ENCODE measurements around the gene PXDC1. TPM values are rescaled to one million over a fixed set of nuclear protein-coding genes. Genes with fewer than 3 reads are reported as not detected.
"Not testable (repeated sequence)": the region's sequence is repeated elsewhere in the genome, so short reads cannot be mapped to it uniquely, and the experiment has no call there.

The PXDC1 gene
- total RNA-seq, 1 experiment from 2014 or later: 1.4 TPM

- no peak overlapping the region for H3K4me3 ChIP-seq (ENCODE audit: insufficient read depth, low read depth, low read length)
- no peaks in the 10 kb centered on the region for H3K36me3 ChIP-seq (replicated peaks; ENCODE audit: control insufficient read depth, insufficient read depth, low read length)
- peaks cover 3% of the 10 kb centered on the region for H3K27me3 ChIP-seq (ENCODE audit: control insufficient read depth, insufficient read depth, low read length)
- no peak for DNase-seq
Observed at GRCh38 chr6:3759646-3760232, 8.2 kb upstream of the PXDC1 start.

- Histone ChIP-seq H3K4me3 (ENCODE audit: insufficient read depth, low read depth, low read length) (no peak overlapping the region), H3K27me3 (ENCODE audit: control insufficient read depth, insufficient read depth, low read length) (peaks cover 3% of the 10 kb centered on the region; the same call in 1 of the 2 replicates), H3K36me3 (replicated peaks; ENCODE audit: control insufficient read depth, insufficient read depth, low read length) (no peaks in the 10 kb centered on the region)
- DNase-seq: no peak
Observed at GRCh38 chr6:3758842-3759144, 7.3 kb upstream of the PXDC1 start.

GRCh38 chr6:3757998-3758841 is 6.7 kb upstream of the PXDC1 start:
- H3K4me3 ChIP-seq (ENCODE audit: insufficient read depth, low read depth, low read length); H3K36me3 ChIP-seq (replicated peaks; ENCODE audit: control insufficient read depth, insufficient read depth, low read length); H3K27me3 ChIP-seq (ENCODE audit: control insufficient read depth, insufficient read depth, low read length); DNase-seq: not testable (repeated sequence)

- H3K27me3 ChIP-seq (ENCODE audit: control insufficient read depth, insufficient read depth, low read length): peaks cover 15% of the 10 kb centered on the region
- no peak overlapping the region for H3K4me3 ChIP-seq (ENCODE audit: insufficient read depth, low read depth, low read length)
- no peak for DNase-seq
- H3K36me3 ChIP-seq (replicated peaks; ENCODE audit: control insufficient read depth, insufficient read depth, low read length): no peaks in the 10 kb centered on the region
Observed at GRCh38 chr6:3757241-3757641, 5.7 kb upstream of the PXDC1 start.

GRCh38 chr6:3756546-3756945 is 5.0 kb upstream of the PXDC1 start:
- Histone ChIP-seq H3K27me3 (ENCODE audit: control insufficient read depth, insufficient read depth, low read length) (peaks cover 22% of the 10 kb centered on the region), H3K4me3 (ENCODE audit: insufficient read depth, low read depth, low read length) (no peak overlapping the region), H3K36me3 (replicated peaks; ENCODE audit: control insufficient read depth, insufficient read depth, low read length) (no peaks in the 10 kb centered on the region)
- no peak for DNase-seq

GRCh38 chr6:3755637-3756545 is 4.4 kb upstream of the PXDC1 start:
- H3K36me3 ChIP-seq (replicated peaks; ENCODE audit: control insufficient read depth, insufficient read depth, low read length): no peaks in the 10 kb centered on the region
- peaks cover 28% of the 10 kb centered on the region for H3K27me3 ChIP-seq (ENCODE audit: control insufficient read depth, insufficient read depth, low read length)
- peak; percentile 82 for DNase-seq
- H3K4me3 ChIP-seq (ENCODE audit: insufficient read depth, low read depth, low read length): no peak overlapping the region

GRCh38 chr6:3754776-3755175 is 3.3 kb upstream of the PXDC1 start:
- peaks cover 39% of the 10 kb centered on the region for H3K27me3 ChIP-seq (ENCODE audit: control insufficient read depth, insufficient read depth, low read length)
- H3K4me3 ChIP-seq (ENCODE audit: insufficient read depth, low read depth, low read length): no peak overlapping the region

GRCh38 chr6:3754032-3754725 is 2.7 kb upstream of the PXDC1 start:
- not testable (repeated sequence) for DNase-seq; H3K4me3 ChIP-seq (ENCODE audit: insufficient read depth, low read depth, low read length); H3K36me3 ChIP-seq (replicated peaks; ENCODE audit: control insufficient read depth, insufficient read depth, low read length)
- H3K27me3 ChIP-seq (ENCODE audit: control insufficient read depth, insufficient read depth, low read length): peaks cover 45% of the 10 kb centered on the region

More at GRCh38 chr6:3754776-3755175, 3.3 kb upstream of the PXDC1 start:
- DNase-seq: no peak
- no peaks in the 10 kb centered on the region for H3K36me3 ChIP-seq (replicated peaks; ENCODE audit: control insufficient read depth, insufficient read depth, low read length)

GRCh38 chr6:3753228-3753835 is 1.8 kb upstream of the PXDC1 start:
- no peak overlapping the region for H3K4me3 ChIP-seq (ENCODE audit: insufficient read depth, low read depth, low read length)
- DNase-seq: no peak
- no peaks in the 10 kb centered on the region for H3K36me3 ChIP-seq (replicated peaks; ENCODE audit: control insufficient read depth, insufficient read depth, low read length)
- peaks cover 50% of the 10 kb centered on the region for H3K27me3 ChIP-seq (ENCODE audit: control insufficient read depth, insufficient read depth, low read length)

- Histone ChIP-seq H3K36me3 (replicated peaks; ENCODE audit: control insufficient read depth, insufficient read depth, low read length) (no peaks in the 10 kb centered on the region), H3K4me3 (ENCODE audit: insufficient read depth, low read depth, low read length) (peak overlapping the region; percentile 53), H3K27me3 (ENCODE audit: control insufficient read depth, insufficient read depth, low read length) (peaks cover 50% of the 10 kb centered on the region)
- peak; percentile 77 for DNase-seq
Observed at GRCh38 chr6:3752531-3753227, 1.2 kb upstream of the PXDC1 start.

GRCh38 chr6:3751730-3752530 is 417 bp upstream of the PXDC1 start:
- Histone ChIP-seq H3K4me3 (ENCODE audit: insufficient read depth, low read depth, low read length) (peak overlapping the region; percentile 53), H3K36me3 (replicated peaks; ENCODE audit: control insufficient read depth, insufficient read depth, low read length) (no peaks in the 10 kb centered on the region), H3K27me3 (ENCODE audit: control insufficient read depth, insufficient read depth, low read length) (peaks cover 50% of the 10 kb centered on the region)
- DNase-seq: peak; percentile 94

- DNase-seq: peak; percentile 89
- Histone ChIP-seq H3K27me3 (ENCODE audit: control insufficient read depth, insufficient read depth, low read length) (peaks cover 49% of the 10 kb centered on the region), H3K4me3 (ENCODE audit: insufficient read depth, low read depth, low read length) (peak overlapping the region; percentile 53), H3K36me3 (replicated peaks; ENCODE audit: control insufficient read depth, insufficient read depth, low read length) (no peaks in the 10 kb centered on the region)
Observed at GRCh38 chr6:3750317-3751076, 1.0 kb downstream of the PXDC1 start.
